ENCODE measurements around the gene HYAL2. TPM values are rescaled to one million over a fixed set of nuclear protein-coding genes. Genes with fewer than 3 reads are reported as not detected.

Gene HYAL2
- total RNA-seq, 1 experiment from 2014 or later, result 29.6 TPM

- TF ChIP-seq EZH2 (IDR thresholded peaks at IDR 0.05; ENCODE audit: low read depth), result no peak
- no peak for DNase-seq
- no peak overlapping the region for H3K4me2 ChIP-seq
- H3K27ac ChIP-seq, result no peak overlapping the region
- no peaks in the 10 kb centered on the region for H4K20me1 ChIP-seq (ENCODE audit: insufficient read depth)
- intact Hi-C loops (cut with micrococcal nuclease; ENCODE audit: unreplicated experiment), result no loop called here
- H3K36me3 ChIP-seq (ENCODE audit: low read depth), result no peaks in the 10 kb centered on the region
- peaks cover 21% of the 10 kb centered on the region for H3K4me1 ChIP-seq (replicated peaks; ENCODE audit: insufficient read depth)
- ChIA-PET POLR2A (ENCODE audit: unreplicated experiment) (no interaction called here), CTCF (no interaction called here)
- H2AFZ ChIP-seq, result no peak overlapping the region
- BruUV-seq (replicated peaks), result no TSS peak
- H3K27me3 ChIP-seq (ENCODE audit: insufficient read depth, low read depth), result no peaks in the 10 kb centered on the region
- H3K9me3 ChIP-seq (ENCODE audit: insufficient read depth, low read depth), result no peaks in the 10 kb centered on the region
- peaks cover 1% of the 10 kb centered on the region; the same call in 1 of the 2 replicates for H3F3A ChIP-seq (ENCODE audit: insufficient read depth, low read depth)
- no peaks in the 10 kb centered on the region for H3K9me2 ChIP-seq (ENCODE audit: insufficient read depth)
- H3K79me2 ChIP-seq (ENCODE audit: low read depth), result peaks cover 33% of the 10 kb centered on the region
- no peak overlapping the region for H3K4me3 ChIP-seq
Measured at GRCh38 chr3:50294492-50295403, 27.8 kb downstream of the HYAL2 start.

- H3K9me3 ChIP-seq (ENCODE audit: insufficient read depth, low read depth), result no peaks in the 10 kb centered on the region
- no peaks in the 10 kb centered on the region for H3K36me3 ChIP-seq (ENCODE audit: low read depth)
- H3F3A ChIP-seq (ENCODE audit: insufficient read depth, low read depth), result no peaks in the 10 kb centered on the region
- H3K4me1 ChIP-seq (replicated peaks; ENCODE audit: insufficient read depth), result peaks cover 20% of the 10 kb centered on the region
- no peaks in the 10 kb centered on the region for H4K20me1 ChIP-seq (ENCODE audit: insufficient read depth)
- H3K4me2 ChIP-seq, result no peak overlapping the region
- no peak overlapping the region for H2AFZ ChIP-seq
- H3K9me2 ChIP-seq (ENCODE audit: insufficient read depth), result no peaks in the 10 kb centered on the region
- H3K27me3 ChIP-seq (ENCODE audit: insufficient read depth, low read depth), result no peaks in the 10 kb centered on the region
- H3K79me2 ChIP-seq (ENCODE audit: low read depth), result peaks cover 35% of the 10 kb centered on the region
- ChIA-PET CTCF (no interaction called here), POLR2A (ENCODE audit: unreplicated experiment) (no interaction called here)
- no peak overlapping the region for H3K27ac ChIP-seq
- H3K4me3 ChIP-seq, result no peak overlapping the region
- no peak for TF ChIP-seq CTCF (conservative IDR thresholded peaks at IDR 0.05)
- TF ChIP-seq EZH2 (IDR thresholded peaks at IDR 0.05; ENCODE audit: low read depth), result no peak
- no peak for DNase-seq
- no TSS peak for BruUV-seq (replicated peaks)
- intact Hi-C loops (cut with micrococcal nuclease; ENCODE audit: unreplicated experiment), result no loop called here
Measured at GRCh38 chr3:50294089-50294488, 28.5 kb downstream of the HYAL2 start.

- peak overlapping the region; percentile 47; the same call in 1 of the 2 replicates for H3K27ac ChIP-seq
- TF ChIP-seq CTCF (conservative IDR thresholded peaks at IDR 0.05) (no peak), EZH2 (IDR thresholded peaks at IDR 0.05; ENCODE audit: low read depth) (no peak)
- intact Hi-C loops (cut with micrococcal nuclease; ENCODE audit: unreplicated experiment), result no loop called here
Measured at GRCh38 chr3:50293079-50293801, 29.3 kb downstream of the HYAL2 start.

More at GRCh38 chr3:50293079-50293801, 29.3 kb downstream of the HYAL2 start:
- Histone ChIP-seq H3K79me2 (ENCODE audit: low read depth) (peaks cover 28% of the 10 kb centered on the region), H3K36me3 (ENCODE audit: low read depth) (no peaks in the 10 kb centered on the region), H4K20me1 (ENCODE audit: insufficient read depth) (no peaks in the 10 kb centered on the region), H2AFZ (peak overlapping the region; percentile 77; the same call in 1 of the 2 replicates), H3K4me3 (peak overlapping the region; percentile 79), H3K27me3 (ENCODE audit: insufficient read depth, low read depth) (no peaks in the 10 kb centered on the region), H3K4me1 (replicated peaks; ENCODE audit: insufficient read depth) (peaks cover 16% of the 10 kb centered on the region), H3F3A (ENCODE audit: insufficient read depth, low read depth) (no peaks in the 10 kb centered on the region), H3K9me2 (ENCODE audit: insufficient read depth) (no peaks in the 10 kb centered on the region), H3K4me2 (peak overlapping the region; percentile 88), H3K9me3 (ENCODE audit: insufficient read depth, low read depth) (no peaks in the 10 kb centered on the region)
- no peak for DNase-seq
- ChIA-PET POLR2A (ENCODE audit: unreplicated experiment) (no interaction called here), CTCF (no interaction called here)
- BruUV-seq (replicated peaks), result no TSS peak

Measured in PC-9 (cell line).